Retina (tissue), 1 donor: Measurements from ENCODE around the gene GALM.
"Not testable (repeated sequence)": the region's sequence is repeated elsewhere in the genome, so short reads cannot be mapped to it uniquely, and the experiment has no call there.

ENCODE experiments used
- DNase-seq: peaks from one replicate; pipeline ENCODE4 v3.0.0-alpha.2; 2016

GALM gene

DNA sequence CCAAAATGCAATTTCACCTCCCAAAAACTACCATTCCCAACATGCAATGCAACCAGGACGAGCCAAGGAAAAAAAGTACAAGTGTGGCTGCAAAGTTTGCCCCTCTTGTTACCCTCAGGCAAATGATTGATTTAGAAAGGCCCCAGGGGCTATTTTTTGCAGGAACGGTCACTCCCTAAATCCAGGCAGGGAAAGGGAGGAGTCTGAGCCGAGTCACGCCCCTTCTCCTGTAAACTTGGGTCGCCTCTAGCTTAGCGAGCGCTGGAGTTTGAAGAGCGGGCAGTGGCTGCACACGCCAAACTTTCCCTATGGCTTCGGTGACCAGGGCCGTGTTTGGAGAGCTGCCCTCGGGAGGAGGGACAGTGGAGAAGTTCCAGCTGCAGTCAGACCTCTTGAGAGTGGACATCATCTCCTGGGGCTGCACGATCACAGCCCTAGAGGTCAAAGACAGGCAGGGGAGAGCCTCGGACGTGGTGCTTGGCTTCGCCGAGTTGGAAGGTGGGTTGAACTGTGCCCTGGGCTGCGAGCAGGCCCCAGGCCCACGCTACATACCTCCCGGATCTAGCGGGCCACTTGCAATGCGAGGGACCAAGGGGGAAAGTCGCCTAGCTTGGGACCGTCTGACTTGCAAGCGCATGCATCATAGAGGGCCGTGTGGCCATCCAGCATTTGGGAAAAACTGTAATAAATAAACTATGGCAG is at the start of gene GALM:
Gene GALM, plus strand, starts transcription at position 261 of the 702 bp plus-strand sequence. Its CDS starts 48 bp downstream, at position 309.
- peak; percentile 91 for DNase-seq

DNA sequence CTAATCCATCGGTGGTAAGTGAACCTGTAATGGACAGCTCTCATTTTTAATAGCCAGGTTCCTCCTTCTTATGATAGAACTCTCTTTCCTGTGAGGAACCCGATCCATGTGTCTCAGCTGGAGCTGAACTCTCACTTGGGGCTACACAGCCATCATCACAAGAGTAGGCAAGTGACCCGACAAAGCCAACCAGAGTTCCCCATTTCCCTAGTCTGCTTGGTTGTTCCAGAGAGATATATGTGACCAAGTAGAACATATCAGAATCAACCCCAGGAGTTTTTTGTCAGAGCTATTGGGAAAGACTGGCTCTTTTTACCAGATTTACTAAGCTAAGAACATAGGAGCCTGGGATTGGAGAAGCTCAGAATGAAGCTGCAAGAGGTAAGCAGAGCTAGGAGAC is 48.6 kb upstream of the GALM start:
- no peak for DNase-seq

DNA sequence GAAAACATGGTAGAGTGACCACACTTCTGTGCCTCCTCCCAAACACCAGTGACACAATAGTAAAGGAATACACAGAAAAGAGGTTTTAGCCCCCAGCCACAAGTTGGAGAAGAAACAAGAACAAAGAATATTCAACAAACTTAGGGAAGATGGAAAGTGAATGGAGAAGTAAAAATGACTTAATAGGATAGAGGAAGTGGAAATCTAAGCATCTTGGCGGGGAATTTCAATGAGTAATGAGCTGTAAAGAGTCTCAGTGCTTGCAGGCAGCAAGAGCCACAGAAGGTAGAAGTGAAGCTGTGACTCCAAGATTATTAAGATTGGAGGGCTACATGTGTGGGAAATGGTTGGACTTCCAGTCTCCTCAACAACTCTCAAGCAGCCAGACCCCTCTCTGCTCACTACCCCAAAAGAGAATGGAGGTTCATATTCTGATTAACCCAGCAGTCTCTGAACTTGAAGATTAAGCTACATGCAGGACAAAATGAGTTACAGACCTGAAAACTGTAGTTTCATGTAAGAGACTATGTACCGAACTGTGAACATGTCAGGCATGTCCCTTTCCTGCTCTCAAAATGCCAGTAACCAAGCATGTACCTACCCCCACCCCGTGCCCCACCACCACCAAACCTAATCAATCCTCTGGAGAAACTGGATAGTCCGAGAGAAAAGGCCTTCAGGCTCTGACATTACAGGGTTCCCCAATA is 46.3 kb upstream of the GALM start:
- no peak for DNase-seq

DNA sequence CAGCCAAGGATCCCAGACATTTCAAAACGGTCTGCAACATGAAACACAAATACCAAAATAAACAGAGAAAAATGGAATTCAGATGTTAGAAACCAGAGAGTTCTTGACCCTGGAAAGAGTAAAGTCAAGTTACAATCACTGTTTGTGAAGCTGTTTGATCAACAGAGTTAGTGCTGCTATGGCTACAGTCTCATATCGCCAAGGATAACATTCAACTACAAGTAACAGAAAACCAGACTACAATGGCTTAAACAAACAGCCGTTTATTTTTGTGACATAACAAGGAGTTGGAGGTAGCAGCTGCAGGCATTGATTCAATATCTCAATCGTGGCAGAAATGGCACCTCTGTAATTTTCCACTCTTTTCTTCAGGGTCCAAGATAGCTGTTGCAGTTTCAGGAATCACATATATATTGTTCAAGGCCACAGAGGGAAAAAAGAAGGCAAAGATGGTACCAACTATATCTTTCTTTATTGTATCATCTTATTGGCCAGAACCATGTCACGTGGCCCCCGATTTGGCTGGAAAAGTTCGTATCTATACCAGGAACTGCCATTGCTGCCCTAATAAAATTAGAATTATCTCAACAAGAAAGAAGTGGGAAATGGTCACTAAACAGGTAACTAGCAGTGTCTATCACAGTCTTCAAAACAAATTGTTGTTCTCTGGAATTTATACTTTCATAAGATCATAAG is 45.5 kb upstream of the GALM start:
- no peak for DNase-seq

DNA sequence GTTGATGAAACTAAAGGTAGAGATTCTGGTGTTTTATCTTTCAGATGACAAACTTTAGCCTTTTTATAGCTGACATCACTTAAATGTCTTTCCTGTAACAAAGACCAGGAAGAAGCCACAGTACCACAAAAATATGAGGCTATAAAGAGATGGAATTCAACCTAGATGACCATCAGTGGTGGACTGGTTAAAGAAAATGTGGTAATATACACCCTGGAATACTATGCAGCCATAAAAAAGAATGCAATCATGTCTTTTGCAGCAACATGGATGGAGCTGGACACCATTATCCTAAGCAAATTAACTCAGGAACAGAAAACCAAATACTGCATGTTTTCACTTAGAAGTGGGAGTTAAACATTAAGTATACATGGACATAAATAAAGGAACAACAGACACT is 44.9 kb upstream of the GALM start:
- no peak for DNase-seq

DNA sequence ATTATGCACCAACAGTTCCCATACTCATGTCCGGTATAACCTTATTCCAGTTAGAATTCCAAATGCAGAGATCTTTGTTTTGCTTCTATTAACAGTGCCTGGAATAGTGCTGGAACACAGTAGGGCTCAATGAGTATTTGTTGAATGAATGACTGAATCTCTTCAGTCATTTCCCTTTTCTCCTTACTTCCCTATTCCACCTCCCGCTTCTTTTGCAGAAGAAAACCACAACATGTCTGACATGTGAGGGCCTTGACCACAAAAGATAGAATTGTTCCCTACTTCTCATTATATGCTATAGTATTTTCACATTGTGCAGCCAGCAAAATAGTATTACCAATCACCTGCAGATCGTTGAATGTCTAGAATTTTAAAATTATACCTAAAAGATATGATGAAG is 43.7 kb upstream of the GALM start:
- DNase-seq, result no peak

DNA sequence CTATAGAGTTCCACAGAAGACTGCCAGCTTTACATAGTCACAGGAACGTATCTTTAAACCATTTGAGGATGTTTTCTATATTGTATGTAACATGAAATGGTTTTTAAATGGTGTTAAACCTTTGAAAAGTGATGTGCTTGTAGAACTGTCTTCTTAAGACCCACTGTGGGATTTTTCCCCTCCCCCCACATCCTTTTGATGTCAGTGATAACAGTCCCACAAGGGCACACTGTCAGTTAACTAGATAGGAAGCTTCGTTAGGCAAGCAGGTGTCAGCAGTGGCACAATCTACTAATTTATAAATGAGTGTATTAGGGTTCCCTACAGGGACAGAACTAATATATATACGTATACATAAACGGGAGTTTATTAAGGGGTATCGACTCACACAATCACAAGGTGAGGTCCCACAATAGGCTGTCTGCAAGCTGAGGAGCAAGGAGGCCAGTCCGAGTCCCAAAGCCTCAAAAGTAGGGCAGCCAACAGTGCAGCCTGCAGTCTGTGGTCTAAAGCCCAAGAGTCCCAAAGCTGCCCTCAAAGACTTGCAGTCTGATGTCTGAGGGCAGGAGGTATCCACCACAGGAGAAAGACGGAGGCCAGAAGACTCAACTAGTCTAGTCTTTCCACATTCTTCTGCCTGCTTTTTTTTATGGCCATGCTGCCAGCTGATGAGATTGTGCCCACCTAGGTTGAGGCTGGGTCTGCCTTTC is 39.4 kb upstream of the GALM start:
- no peak for DNase-seq

DNA sequence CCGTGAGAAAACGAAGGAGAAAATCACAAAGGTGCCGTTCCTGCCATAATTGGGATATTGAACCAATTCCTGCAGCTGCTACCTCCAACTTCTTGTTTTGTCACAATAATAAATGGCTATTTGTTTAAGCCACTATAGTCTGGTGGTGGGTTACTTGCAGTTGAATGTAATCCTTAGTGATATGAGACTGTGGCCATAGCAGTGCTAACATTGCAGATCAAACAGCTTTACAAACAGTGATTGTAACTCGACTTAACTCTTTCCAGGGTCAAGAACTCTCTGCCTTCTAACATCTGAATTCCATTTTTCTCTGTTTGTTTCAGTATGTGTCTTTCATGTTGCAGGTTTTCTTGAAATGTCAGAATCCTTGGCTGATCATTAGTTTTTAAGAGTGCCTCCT is 38.5 kb upstream of the GALM start:
- DNase-seq, result no peak

DNA sequence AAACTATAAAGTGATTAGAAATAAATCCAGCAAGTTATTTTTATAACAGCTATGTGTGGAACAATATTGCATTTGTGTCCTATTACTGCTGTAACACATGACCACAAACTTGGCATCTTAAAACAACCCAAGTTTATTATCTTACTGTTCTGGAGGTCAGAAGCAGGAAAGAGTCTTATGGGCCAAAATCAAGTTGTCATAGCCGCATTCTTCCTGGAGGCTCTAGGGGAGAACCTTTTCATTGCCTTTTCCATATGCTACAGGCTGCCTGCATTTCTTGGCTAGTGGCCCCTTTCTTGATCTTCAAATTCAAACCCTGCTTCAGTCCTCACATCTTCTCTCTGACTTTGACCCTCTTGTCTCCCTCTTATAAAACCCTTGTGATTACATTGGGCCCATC is 36.2 kb upstream of the GALM start:
- no peak for DNase-seq

DNA sequence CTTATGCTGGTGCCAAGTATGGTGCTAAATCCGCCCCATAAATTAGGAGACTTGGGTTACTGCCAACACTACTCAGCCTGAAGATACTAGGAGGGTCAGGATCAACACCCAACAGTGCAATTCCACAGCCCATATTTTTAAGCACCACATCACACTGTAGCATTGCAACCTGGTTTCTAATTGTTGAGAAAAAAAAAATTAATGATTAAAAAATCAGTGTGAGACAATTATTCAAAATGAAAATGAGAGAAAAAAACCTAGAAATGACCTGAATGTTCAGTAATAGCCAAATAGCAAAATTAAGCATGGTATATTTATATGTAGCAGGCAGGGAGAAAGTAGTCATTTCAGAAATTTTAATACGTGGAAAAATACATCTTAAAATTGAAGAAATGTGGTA is 33.9 kb upstream of the GALM start:
- DNase-seq, result no peak

DNA sequence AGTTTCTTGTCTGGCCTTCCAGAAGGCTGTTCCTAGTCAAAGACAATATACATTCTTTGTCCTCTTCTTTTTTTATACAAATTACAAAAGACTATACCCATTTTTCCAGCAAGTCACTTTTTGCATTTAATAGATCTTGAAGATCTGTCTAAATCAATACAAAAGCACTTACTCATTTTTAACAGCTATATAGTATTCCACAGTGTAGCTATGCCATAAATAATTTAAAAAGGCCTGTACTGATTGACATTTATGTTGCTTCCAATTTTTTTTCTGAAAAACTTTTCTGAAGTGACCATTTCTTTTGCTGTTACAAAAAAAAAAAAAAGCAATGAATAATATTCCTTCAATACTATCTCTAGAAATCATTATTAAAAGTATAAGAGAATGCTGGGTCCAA is 32.9 kb upstream of the GALM start:
- DNase-seq, result no peak

DNA sequence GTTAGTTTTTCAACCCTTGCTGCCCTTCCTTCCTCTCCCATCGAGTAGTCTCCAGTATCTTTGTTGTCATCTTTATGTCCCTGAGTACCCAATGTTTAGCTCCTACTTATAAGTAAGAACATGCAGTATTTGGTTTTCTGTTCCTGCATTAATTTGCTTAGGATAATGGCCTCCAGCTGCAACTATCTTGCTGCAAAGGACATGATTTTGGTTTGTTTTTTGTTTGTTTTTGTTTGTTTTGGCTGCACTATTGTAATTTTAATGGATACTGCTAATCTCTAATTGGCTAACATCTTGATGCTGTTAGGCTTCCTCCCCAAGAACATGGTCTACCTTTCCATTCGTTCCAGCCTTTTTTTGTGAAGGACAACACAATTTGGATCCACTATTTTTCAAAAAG is 32.0 kb upstream of the GALM start:
- no peak for DNase-seq

DNA sequence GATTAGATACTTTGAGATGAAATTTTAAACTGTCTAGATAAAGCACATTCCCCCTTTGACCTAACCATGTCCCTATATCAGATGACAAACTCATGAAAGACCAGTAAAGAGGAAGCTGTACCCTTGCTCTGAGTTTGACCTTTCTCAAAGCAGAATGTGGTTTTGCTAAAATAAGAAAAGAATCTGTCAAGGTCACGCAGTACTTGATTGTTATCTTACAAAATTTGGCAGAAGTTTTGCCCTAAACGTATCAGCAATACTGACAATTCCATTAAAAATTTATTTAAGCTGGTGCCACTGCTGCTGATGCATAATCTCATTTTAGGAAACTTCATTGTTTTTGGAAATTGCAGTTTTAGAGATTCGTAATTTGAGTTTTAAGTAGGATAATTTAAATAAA is 31.2 kb upstream of the GALM start:
- no peak for DNase-seq

DNA sequence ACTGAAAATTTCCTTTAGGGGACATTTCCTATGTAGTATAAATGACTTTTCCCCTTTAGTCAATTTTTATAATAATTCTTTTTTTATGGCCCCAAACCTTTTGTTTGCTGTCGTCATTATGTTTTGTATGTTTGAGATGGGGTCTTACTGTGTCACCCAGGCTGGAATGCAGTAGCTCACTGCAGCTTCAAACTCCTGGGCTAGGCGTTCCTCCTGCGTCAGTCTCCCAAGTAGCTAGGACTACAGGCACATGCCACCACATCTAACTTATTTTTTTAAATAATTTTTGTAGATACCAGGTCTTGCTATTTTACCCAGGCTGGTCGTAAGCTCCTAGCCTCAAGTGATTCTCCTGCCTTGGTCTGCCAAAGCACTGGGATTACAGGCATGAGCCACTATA is 30.8 kb upstream of the GALM start:
- no peak for DNase-seq

DNA sequence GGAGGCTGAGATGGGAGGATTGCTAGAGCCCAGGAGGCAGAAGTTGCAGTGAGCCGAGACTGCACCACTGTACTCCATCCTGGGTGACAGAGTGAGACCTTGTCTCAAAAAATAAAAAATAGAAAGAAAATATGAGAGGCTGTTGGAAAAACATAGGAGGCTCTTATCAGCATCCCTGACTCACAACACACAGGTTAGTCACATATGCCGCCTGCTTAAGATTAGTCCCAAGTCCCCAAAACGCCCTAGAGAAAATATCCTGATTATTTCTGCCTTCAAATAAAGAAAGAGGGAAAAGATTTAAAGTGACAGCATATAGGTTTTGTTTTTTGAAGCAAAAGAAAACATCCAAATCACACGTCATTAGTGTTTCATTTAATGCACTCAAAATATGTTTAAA is 29.8 kb upstream of the GALM start:
- DNase-seq, result no peak

DNA sequence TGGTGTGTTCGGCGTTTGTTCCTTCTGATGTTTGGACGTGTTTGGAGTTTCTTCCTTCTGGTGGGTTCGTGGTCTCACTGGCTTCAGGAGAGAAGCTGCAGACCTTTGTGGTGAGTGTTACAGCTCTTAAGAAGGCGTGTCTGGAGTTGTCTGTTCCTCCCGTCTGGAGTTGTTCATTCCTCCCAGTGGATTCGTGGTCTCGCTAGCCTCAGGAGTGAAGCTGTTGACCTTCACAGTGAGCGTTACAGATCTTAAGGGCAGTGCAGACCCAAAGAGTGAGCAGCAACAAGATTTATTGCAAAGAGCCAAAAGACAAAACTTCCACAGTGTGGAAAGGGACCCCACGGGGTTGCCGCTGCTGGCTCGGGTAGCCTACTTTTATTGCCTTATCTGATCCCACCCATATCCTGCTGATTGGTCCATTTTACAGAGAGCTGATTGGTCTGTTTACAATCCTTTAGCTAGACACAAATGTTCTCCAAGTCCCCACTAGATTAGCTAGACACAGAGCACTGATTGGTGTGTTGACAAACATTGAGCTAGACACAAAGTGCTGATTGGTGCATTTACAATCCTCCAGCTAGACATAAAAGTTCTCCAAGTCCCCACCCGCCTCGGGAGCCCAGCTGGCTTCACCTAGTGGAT is 23.4 kb upstream of the GALM start:
- not testable (repeated sequence) for DNase-seq

DNA sequence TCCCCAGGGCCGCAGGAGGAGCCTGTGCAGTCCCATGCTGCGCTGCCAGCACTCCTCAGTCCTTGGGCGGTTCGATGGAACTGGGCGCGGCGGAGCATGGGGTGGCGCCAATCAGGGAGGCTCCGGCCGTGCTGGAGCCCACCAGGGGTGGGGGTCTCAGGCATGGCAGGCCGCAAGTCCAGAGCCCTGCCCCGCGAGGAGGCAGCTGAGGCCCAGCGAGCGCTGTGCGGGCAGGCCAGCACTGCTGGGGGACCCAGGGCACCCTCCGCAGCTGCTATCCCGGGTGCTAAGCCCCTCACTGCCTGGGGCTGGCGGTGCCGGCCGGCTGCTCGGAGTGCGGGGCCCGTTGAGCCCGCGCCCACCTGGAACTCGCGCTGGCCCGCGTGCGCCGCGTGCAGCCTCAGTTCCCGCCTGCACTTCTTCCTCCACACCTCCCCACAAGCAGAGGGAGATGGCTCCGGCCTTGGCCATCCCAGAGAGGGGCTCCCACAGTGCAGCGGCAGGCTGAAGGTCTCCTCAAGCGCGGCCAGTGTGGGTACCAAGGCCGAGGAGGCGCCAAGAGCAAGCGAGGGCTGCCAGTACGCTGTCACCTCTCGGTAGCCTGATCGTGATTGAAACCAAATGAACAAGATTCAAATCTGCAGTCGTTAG is 22.8 kb upstream of the GALM start:
- no peak for DNase-seq

DNA sequence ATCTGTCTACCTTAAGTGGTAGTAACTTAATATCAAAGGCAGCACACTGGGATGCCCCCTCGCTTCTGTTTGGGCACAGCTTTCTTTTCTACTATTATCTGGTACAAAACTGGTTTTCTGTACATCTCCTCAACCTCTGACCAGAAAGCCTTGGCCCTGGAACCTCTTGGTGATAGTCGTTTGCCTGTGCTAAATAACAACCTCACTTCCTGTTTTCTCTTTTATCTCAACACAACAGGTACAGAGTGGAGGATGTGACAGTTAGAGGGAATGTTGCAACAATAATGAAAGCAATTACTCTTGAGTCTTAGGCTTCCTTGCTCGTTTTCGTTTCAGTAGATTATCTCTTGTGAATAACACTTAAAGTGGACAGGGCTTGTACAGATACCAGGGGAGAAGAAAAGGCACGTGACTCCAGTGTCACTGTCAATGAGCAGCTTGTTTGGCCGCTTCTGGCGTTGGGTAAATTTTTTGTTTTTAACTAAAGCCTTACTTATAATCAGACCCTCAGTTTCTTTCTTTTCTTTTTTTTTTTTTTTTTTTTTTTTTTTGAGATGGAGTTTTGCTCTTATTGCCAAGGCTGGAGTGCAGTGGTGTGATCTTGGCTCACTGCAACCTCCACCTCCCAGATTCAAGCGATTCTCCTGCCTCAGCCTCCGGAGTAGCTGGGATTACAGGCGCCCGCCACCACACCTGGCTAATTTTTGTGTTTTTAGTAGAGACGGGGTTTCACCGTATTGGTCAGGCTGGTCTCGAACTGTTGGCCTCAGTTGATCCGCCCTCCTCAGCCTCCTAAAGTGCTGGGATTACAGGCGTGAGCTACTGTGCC is 22.0 kb upstream of the GALM start:
- DNase-seq, result not testable (repeated sequence)

DNA sequence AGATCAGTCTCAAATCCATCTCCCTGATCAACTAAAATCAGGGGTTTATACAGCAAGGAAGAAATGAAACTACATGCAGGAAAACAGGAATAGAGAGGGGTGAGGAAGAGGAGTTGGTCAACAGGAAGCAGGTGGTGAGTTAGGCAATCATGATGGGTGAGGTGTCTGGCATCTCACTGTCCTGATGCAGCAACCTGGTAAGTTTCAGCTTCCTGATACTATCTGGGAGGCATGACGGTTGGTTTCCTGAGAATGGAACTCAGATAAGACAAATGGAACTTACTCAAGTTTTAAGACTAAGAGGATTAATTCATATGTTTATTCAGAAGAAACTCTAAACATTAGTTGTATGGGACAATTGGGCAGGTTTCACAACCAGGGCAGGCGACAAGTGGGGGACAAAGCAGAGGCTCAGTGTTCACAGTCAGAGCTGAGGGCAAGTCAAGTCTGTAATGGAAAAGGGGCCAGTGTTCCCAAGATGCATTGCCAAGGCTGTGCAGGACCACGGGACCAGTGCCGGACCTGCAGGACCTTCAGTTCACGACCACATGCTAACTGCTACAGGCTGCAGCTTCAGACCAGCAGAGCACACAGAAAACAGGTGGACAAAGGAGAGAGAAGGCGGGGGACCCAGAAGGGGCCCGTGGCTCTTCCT is 17.7 kb upstream of the GALM start:
- DNase-seq, result no peak

DNA sequence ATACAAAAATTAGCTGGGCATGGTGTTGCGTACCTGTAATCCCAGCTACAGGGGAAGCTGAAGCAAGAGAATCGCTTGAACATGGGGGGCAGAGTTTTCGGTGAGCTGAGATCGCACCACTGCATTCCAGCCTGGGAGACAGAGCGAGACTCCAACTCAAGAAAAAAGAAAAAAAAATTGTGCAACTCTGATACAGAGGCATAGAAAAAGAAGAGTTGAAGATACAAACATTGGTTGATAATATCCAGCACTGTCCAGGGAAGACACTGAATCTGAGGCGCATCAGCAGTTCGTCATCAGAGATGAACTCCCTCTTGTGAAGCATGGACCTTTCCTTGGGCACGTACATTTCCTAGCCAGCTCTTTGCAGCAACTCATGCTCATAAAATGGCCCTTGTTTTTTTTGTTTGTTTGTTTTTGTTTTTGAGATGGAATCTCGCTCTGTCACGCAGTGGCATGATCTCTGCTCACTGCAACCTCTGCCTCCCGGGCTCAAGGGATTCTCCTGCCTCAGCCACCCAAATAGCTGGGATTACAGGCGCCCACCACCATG is 16.7 kb upstream of the GALM start:
- no peak for DNase-seq

DNA sequence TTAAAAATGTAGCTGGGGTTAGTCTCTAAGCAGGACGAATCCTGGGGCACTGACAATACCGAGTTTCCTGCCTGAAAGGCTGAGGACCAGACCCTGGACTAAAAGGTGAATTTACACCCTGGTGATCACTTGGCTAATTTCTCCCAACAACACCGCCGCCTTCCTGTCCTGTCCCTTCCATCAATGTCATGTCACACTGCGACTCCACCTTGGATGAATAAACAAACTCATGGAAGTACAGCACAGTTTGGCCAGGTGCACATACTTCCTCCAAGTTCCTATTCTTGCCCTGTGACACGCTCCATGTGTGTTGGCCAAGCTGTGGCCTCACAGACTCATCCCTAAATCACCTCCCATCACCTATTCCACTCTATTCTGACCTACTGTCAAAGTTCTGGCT is 15.9 kb upstream of the GALM start:
- no peak for DNase-seq
